GM20000 (cell line): ENCODE data around the gene LTBP4.

ENCODE experiments used
- DNase-seq: peaks from one replicate; pipeline ENCODE4 v3.0.0; 2012; ENCODE audit warnings: low spot score
- TF ChIP-seq, protein P1 (sequence below): IDR thresholded peaks from 2 replicates; pipeline ENCODE4 v1.5.1; 2012; ENCODE audit warnings: mild to moderate bottlenecking, control low read depth; ENCODE audit errors: extremely low read depth, missing control alignments

The LTBP4 gene

DNA sequence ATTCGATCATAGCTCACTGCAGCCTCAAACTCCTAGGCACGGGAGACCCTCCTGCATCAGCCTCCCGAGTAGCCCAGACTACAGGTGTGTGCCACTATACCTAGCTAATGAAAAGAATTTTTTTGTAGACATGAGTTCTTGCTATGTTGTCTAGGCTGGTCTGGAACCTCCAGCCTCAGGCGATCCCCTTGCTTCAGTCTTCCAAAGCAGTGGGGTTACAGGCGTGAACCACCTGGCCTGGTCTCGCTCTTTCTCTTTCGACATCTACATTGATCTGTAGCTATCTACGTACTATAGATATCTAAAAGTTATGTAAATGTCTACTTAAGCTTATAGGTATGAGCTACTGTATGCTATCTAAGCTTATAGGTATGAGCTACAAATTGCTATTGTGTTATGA is 56.9 kb downstream of the LTBP4 start:
- DNase-seq, result no peak

DNA sequence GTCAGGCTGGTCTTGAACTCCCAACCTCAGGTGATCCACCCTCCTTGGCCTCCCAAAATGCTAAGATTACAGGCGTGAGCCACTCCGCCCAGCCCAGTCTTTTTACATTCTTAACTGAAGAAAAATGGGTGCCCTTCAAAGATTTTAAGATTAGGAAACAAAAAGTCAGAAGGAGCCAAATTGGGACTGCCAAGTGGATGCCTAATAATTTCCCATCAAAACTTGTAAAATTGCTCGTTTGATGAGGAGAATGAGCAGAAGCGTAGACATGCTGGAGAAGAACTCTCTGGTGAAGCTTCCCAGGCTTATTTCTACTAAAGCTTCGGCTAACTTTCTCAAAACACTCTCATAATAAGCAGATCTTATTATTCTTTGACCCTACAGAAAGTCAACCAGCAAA is 57.9 kb downstream of the LTBP4 start:
- DNase-seq, result no peak
- TF ChIP-seq, protein P1, sequence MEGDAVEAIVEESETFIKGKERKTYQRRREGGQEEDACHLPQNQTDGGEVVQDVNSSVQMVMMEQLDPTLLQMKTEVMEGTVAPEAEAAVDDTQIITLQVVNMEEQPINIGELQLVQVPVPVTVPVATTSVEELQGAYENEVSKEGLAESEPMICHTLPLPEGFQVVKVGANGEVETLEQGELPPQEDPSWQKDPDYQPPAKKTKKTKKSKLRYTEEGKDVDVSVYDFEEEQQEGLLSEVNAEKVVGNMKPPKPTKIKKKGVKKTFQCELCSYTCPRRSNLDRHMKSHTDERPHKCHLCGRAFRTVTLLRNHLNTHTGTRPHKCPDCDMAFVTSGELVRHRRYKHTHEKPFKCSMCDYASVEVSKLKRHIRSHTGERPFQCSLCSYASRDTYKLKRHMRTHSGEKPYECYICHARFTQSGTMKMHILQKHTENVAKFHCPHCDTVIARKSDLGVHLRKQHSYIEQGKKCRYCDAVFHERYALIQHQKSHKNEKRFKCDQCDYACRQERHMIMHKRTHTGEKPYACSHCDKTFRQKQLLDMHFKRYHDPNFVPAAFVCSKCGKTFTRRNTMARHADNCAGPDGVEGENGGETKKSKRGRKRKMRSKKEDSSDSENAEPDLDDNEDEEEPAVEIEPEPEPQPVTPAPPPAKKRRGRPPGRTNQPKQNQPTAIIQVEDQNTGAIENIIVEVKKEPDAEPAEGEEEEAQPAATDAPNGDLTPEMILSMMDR, result no peak

More for the DNA sequence above, 56.9 kb downstream of the LTBP4 start:
- TF ChIP-seq, protein P1, result no peak

DNA sequence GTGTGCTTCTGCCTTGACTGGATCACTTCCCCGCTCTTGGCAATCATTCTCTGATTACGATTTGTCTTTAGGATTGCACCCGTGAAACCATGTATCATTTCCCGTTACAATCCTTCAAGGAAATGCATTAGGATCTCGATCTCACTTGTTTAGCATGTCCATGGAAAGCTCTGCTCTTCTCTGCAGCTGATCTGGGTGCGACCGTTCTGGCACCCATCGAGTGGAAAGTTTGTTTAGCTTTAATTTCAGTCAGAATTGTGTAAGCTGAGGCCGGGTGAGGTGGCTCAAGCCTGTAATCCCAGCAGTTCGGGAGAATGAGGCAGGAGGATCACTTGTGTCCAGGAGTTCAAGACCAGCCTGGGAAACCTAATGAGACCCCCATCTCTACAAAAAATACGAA is 58.4 kb downstream of the LTBP4 start:
- TF ChIP-seq, protein P1, result no peak
- no peak for DNase-seq

DNA sequence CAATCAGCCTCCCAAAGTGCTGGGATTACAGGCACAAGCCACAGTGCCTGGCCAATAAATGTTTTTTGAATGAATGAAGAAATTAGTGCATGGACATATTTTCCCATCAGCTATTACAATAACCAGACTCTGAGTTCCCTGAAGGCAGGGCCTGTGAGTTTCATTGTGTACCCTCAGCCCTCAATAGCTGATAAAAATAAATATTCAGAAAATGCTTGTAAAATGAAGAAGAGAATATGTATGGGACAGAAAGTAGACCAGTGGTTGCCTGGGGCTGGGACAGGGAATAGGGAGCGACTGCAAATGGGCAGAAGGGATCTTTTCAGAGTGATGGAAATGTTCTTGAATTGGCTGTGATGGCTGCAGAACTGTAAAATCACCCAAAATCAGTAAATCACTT is 60.4 kb downstream of the LTBP4 start:
- TF ChIP-seq, protein P1, result no peak
- no peak for DNase-seq

DNA sequence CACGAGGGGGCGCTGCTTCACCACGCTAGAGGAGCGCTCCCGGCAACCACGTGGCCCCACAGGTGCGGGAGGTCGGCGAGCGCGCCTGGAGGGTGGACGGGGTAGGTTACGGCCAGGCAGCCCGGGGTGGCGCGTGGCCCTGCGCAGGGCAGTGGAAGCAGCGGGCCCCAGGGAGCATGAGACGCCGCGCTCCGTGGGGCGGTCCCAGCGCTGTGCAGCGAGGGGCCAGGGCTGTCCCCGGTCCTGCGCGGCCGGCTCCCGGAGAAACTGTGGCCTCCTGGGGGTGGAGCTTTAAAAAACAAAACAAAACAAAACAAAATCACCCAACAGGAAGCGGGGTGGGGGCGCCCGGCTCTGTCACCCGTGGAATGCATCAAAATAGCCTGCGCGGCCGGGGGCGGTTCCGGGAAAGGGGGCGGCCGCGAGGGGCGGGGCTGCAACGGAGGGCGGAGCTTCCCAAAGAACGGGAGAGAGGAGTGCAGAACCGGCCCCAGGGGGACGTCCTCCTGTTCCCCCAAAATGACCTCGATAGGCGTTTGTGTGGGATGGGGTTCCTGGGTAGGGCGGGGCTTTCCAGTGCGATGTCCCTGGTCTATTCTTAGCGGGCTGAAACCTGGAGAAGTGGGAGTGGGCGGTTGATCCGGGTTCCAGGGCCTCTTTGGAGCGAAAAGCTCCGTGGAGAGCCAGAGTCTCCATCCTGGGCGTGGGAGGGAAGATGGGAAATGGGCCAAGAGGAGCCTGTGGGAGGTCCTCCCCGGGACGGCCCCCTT is 61.9 kb downstream of the LTBP4 start:
- peak; percentile 95 for DNase-seq
- TF ChIP-seq, protein P1, result no peak

DNA sequence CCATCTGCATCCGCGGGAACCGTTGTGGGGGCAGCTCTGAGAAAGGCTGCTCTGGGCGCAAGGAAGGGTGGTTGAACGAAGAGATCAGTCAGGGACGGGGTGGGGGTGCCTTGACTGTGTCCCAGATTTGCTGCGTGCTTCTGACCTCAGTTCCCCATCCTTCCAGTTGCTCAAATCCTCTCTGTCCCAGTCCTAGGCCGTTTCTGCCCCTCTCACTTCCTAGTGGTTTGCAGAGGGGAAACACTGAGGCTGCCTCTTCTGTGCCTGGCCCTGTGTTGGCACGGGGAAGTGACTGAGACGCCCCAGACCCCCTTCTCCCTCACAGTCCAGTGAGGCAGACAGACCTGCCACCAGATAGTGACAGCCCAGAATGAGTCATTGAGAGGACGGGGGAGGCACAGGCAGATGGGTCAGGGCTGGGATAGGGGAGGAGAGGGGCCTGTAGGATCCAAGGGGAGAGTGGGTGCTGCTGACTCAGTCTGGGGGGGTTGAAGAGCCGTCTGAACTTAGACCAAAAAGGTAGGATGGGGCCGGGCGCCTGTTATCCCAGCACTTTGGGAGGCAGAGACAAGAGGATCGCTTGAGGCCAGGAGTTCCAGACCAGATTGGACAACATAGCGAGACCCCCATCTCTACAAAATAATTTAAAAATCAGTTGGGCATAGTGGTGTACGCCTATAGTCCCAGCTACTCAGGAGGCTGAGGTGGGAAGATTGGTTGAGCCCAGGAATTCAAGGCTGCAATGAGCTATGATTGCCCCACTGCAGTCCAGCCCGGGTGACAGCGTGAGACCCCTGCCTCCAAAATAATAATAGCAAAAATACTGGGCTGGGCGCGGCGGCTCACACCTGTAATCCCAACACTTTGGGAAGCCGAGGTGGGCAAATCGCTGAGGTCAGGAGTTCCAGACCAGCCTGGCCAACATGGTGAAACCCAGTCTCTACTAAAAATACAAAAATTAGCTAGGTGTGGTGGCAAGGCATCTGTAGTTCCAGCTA is 62.8 kb downstream of the LTBP4 start:
- TF ChIP-seq, protein P1, result no peak
- DNase-seq, result peak; percentile 59

DNA sequence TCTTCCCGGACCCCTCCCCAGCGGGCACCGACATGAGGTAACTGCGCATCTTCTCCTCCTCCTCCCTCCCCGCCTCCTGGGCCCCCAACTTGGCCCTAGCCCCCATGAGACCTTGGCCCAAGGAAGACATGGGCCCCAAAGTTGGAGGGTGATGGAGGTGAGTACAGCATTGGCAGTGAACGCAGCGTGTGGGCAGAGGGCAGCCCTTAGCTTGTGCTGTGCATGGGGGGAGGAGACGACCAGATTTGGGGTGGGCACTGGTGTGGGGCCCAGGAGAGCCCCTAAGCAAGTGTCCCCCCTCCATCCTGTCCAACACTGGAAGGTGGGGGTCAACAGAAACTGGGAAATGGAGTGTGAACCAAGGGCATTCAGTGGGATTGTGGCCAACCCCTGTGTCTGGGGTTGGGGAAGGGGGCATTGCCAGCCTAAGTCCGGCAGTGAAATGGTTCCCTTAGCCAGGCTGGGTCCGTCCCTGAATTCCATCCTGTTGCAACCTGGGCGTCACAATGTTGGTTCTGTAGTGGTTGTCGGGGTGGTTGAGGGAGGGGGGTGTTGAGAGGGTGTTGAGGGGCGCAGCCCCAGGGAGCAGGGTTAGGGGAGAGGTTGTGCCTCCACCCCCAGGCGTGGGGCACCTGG is 65.8 kb downstream of the LTBP4 start:
- TF ChIP-seq, protein P1, result no peak
- no peak for DNase-seq
